Measurements from ENCODE around the gene CHRM3.
"Not testable (repeated sequence)": the region's sequence is repeated elsewhere in the genome, so short reads cannot be mapped to it uniquely, and the experiment has no call there.

The CHRM3 gene

GRCh38 chr1:239386453-239387303, at the start of gene CHRM3:
CHRM3 (plus strand) TSS chr1:239386568; CDS start chr1:239907452, 520,884 bp downstream.
- no peak for DNase-seq (ENCODE audit: low read depth in 2 of 2)

- DNase-seq (ENCODE audit: low read depth in 2 of 2): no peak
Measured at GRCh38 chr1:239337799-239338430, 48.5 kb upstream of the CHRM3 start.

GRCh38 chr1:239347776-239348175, 38.6 kb upstream of the CHRM3 start:
- DNase-seq (ENCODE audit: low read depth in 2 of 2): no peak

GRCh38 chr1:239348635-239349353, 37.6 kb upstream of the CHRM3 start:
- DNase-seq (ENCODE audit: low read depth in 2 of 2): no peak

GRCh38 chr1:239349699-239350098, 36.7 kb upstream of the CHRM3 start:
- no peak for DNase-seq (ENCODE audit: low read depth in 2 of 2)

GRCh38 chr1:239353536-239353935, 32.8 kb upstream of the CHRM3 start:
- DNase-seq (ENCODE audit: low read depth in 2 of 2): no peak

GRCh38 chr1:239354231-239354630, 32.1 kb upstream of the CHRM3 start:
- peak; percentile 13 to 20 for DNase-seq (ENCODE audit: low read depth in 2 of 2)

GRCh38 chr1:239357867-239358266, 28.5 kb upstream of the CHRM3 start:
- DNase-seq (ENCODE audit: low read depth in 2 of 2): no peak

- DNase-seq (ENCODE audit: low read depth in 2 of 2): peak; percentile 98
Measured at GRCh38 chr1:239361403-239361802, 25.0 kb upstream of the CHRM3 start.

GRCh38 chr1:239363930-239364329, 22.4 kb upstream of the CHRM3 start:
- no peak for DNase-seq (ENCODE audit: low read depth in 2 of 2)

GRCh38 chr1:239367196-239367810, 19.1 kb upstream of the CHRM3 start:
- no peak for DNase-seq (ENCODE audit: low read depth in 2 of 2)

- no peak for DNase-seq (ENCODE audit: low read depth in 2 of 2)
Measured at GRCh38 chr1:239368436-239369109, 17.8 kb upstream of the CHRM3 start.

- DNase-seq (ENCODE audit: low read depth in 2 of 2): not testable (repeated sequence)
Measured at GRCh38 chr1:239370869-239371268, 15.5 kb upstream of the CHRM3 start.

- DNase-seq (ENCODE audit: low read depth in 2 of 2): no peak
Measured at GRCh38 chr1:239382666-239383065, 3.7 kb upstream of the CHRM3 start.

- no peak for DNase-seq (ENCODE audit: low read depth in 2 of 2)
Measured at GRCh38 chr1:239383714-239384113, 2.7 kb upstream of the CHRM3 start.

- no peak for DNase-seq (ENCODE audit: low read depth in 2 of 2)
Measured at GRCh38 chr1:239387304-239388158, 1.2 kb downstream of the CHRM3 start.

GRCh38 chr1:239388159-239388485, 1.8 kb downstream of the CHRM3 start:
- no peak for DNase-seq (ENCODE audit: low read depth in 2 of 2)

- DNase-seq (ENCODE audit: low read depth in 2 of 2): no peak
Measured at GRCh38 chr1:239388578-239388977, 2.2 kb downstream of the CHRM3 start.

- DNase-seq (ENCODE audit: low read depth in 2 of 2): no peak
Measured at GRCh38 chr1:239389703-239390102, 3.3 kb downstream of the CHRM3 start.

- DNase-seq (ENCODE audit: low read depth in 2 of 2): no peak
Measured at GRCh38 chr1:239392271-239392670, 5.9 kb downstream of the CHRM3 start.

GRCh38 chr1:239394107-239394506, 7.7 kb downstream of the CHRM3 start:
- no peak for DNase-seq (ENCODE audit: low read depth in 2 of 2)
